ENCODE data around the gene KCNN4. TPM values are rescaled to one million over a fixed set of nuclear protein-coding genes. Genes with fewer than 3 reads are reported as not detected.

The KCNN4 gene
- total RNA-seq, 1 experiment from 2014 or later, result 45.9 TPM

- H3K4me1 Mint-ChIP-seq (ENCODE audit: insufficient read depth, unreplicated experiment), result peaks cover 38% of the 10 kb centered on the region
- intact Hi-C loops (cut with micrococcal nuclease), result no loop called here
- ChIA-PET POLR2A (interaction anchor here (1.0 to 11.0 kb wide), 2 partner anchors 15 to 105 kb away, joined by 3 to 409 read pairs; partner anchors contain the start of genes PLAUR and SMG9), CTCF (no interaction called here)
- no TSS peak for BruUV-seq (replicated peaks)
- H3K9me3 Mint-ChIP-seq (ENCODE audit: unreplicated experiment), result no peaks in the 10 kb centered on the region
- H3K4me3 Mint-ChIP-seq (ENCODE audit: unreplicated experiment), result no peak overlapping the region
- H3K27me3 Mint-ChIP-seq (ENCODE audit: insufficient read depth, unreplicated experiment), result no peaks in the 10 kb centered on the region
- peaks cover 53% of the 10 kb centered on the region for H3K36me3 Mint-ChIP-seq (ENCODE audit: insufficient read depth, unreplicated experiment)
- H3K27ac Mint-ChIP-seq (ENCODE audit: low read depth, unreplicated experiment), result no peak overlapping the region
- no peak for TF ChIP-seq CTCF (IDR thresholded peaks at IDR 0.05; ENCODE audit: unreplicated experiment)
- no peak for DNase-seq (ENCODE audit: unreplicated experiment)
Observed at GRCh38 chr19:43774103-43774939, 6.5 kb downstream of the KCNN4 start.

- intact Hi-C loops (cut with micrococcal nuclease), result no loop called here
Observed at GRCh38 chr19:43773725-43774102, 7.1 kb downstream of the KCNN4 start.

GRCh38 chr19:43769256-43769655 is 11.5 kb downstream of the KCNN4 start:
- intact Hi-C loops (cut with micrococcal nuclease), result loop anchor here (10.0 kb wide), 1 partner anchor 976 kb away; the partner anchor contains the start of gene BCL3
- Mint-ChIP-seq H3K9me3 (ENCODE audit: unreplicated experiment) (no peaks in the 10 kb centered on the region), H3K27me3 (ENCODE audit: insufficient read depth, unreplicated experiment) (no peaks in the 10 kb centered on the region), H3K4me3 (ENCODE audit: unreplicated experiment) (no peak overlapping the region), H3K4me1 (ENCODE audit: insufficient read depth, unreplicated experiment) (peaks cover 33% of the 10 kb centered on the region), H3K27ac (ENCODE audit: low read depth, unreplicated experiment) (no peak overlapping the region), H3K36me3 (ENCODE audit: insufficient read depth, unreplicated experiment) (peaks cover 84% of the 10 kb centered on the region)
- CTCF ChIA-PET, result interaction anchor here (6.9 kb wide), 1 partner anchor 10 kb away, joined by 71 read pairs; the partner anchor contains the start of gene KCNN4
- DNase-seq (ENCODE audit: unreplicated experiment), result no peak
- POLR2A ChIA-PET, result interaction anchor here (0.9 to 10.1 kb wide), 2 partner anchors 10 to 16 kb away, joined by 6 to 117 read pairs; partner anchors contain the start of gene SMG9
- BruUV-seq (replicated peaks), result no TSS peak
- no peak for TF ChIP-seq CTCF (IDR thresholded peaks at IDR 0.05; ENCODE audit: unreplicated experiment)

More at GRCh38 chr19:43773725-43774102, 7.1 kb downstream of the KCNN4 start:
- H3K9me3 Mint-ChIP-seq (ENCODE audit: unreplicated experiment), result no peaks in the 10 kb centered on the region
- H3K36me3 Mint-ChIP-seq (ENCODE audit: insufficient read depth, unreplicated experiment), result peaks cover 59% of the 10 kb centered on the region
- peaks cover 33% of the 10 kb centered on the region for H3K4me1 Mint-ChIP-seq (ENCODE audit: insufficient read depth, unreplicated experiment)
- no peak overlapping the region for H3K4me3 Mint-ChIP-seq (ENCODE audit: unreplicated experiment)
- TF ChIP-seq CTCF (IDR thresholded peaks at IDR 0.05; ENCODE audit: unreplicated experiment), result no peak
- H3K27me3 Mint-ChIP-seq (ENCODE audit: insufficient read depth, unreplicated experiment), result no peaks in the 10 kb centered on the region
- ChIA-PET CTCF (no interaction called here), POLR2A (no interaction called here)
- H3K27ac Mint-ChIP-seq (ENCODE audit: low read depth, unreplicated experiment), result no peak overlapping the region
- no peak for DNase-seq (ENCODE audit: unreplicated experiment)
- no TSS peak for BruUV-seq (replicated peaks)

GRCh38 chr19:43768273-43769050 is 12.3 kb downstream of the KCNN4 start:
- BruUV-seq (replicated peaks), result no TSS peak
- intact Hi-C loops (cut with micrococcal nuclease), result loop anchor here (10.0 kb wide), 1 partner anchor 976 kb away; the partner anchor contains the start of gene BCL3
- peaks cover 33% of the 10 kb centered on the region for H3K4me1 Mint-ChIP-seq (ENCODE audit: insufficient read depth, unreplicated experiment)
- H3K36me3 Mint-ChIP-seq (ENCODE audit: insufficient read depth, unreplicated experiment), result peaks cover 78% of the 10 kb centered on the region
- no peak for TF ChIP-seq CTCF (IDR thresholded peaks at IDR 0.05; ENCODE audit: unreplicated experiment)
- H3K27ac Mint-ChIP-seq (ENCODE audit: low read depth, unreplicated experiment), result no peak overlapping the region
- ChIA-PET CTCF (interaction anchor here (0.6 to 6.9 kb wide), 8 partner anchors 11 to 1135 kb away, joined by 3 to 71 read pairs (median 5); partner anchors contain the start of gene KCNN4), POLR2A (interaction anchor here (0.9 to 20.1 kb wide), 5 partner anchors 9 to 235 kb away, joined by 3 to 409 read pairs (median 6); partner anchors contain the start of genes KCNN4, SMG9 and ZNF575)
- no peak for DNase-seq (ENCODE audit: unreplicated experiment)
- H3K9me3 Mint-ChIP-seq (ENCODE audit: unreplicated experiment), result no peaks in the 10 kb centered on the region
- H3K4me3 Mint-ChIP-seq (ENCODE audit: unreplicated experiment), result no peak overlapping the region
- H3K27me3 Mint-ChIP-seq (ENCODE audit: insufficient read depth, unreplicated experiment), result no peaks in the 10 kb centered on the region
